GM12865 (cell line): Measurements from ENCODE around the gene DNMT3L.

Experiments used
- DNase-seq: peaks from one replicate; pipeline ENCODE4 v3.0.0; 2010; ENCODE audit warnings: low read depth
- H3K4me3 ChIP-seq: 2 replicates; pipeline ENCODE4 v1.5.1; 2011; ENCODE audit warnings: mild to moderate bottlenecking, low read depth, low read length, control low read depth
- TF ChIP-seq, protein P1 (sequence below): IDR thresholded peaks from 2 replicates; pipeline ENCODE4 v1.5.1; 2011; ENCODE audit warnings: low read length, control low read depth, low read depth, inconsistent platforms; ENCODE audit not compliant: insufficient read depth; ENCODE audit errors: missing control alignments

Gene DNMT3L

DNA sequence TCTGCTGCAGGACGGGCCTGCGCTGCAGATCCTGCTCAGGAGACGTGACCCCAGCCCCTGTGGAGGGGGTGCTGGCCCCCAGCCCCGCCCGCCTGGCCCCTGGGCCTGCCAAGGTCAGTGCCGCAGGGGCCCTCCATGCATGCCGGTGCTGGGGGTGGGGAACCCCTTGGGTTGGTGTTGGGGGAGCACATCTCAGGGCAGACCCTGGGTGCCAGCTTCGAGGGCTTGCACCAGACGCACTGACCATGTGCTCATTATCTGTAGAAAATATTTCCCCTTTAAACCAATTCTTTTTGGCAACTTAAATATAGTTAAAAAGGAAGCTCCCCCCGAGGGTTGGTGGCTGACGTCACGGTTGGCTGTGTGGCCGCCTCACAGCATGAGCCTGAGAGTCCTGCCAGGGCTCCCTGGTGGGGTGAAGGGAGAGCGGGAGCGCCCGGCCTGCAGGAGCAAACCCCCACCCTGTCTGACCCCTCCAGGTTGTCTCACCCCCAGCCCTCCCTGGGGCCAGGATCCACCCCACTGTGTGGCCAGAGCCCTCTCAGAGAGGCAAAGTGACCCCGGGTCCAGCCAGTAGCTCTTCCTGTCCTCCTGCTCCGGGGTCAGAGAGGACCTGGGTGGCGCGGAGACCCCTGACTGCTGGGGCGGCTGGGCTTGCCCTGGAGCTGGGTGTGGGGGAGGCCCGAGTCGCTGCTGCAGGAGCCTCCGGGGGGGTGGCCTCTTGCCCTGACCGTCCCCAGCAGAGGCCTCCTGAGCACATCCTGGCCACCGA, 32.9 kb upstream of the DNMT3L start:
- TF ChIP-seq, protein P1, sequence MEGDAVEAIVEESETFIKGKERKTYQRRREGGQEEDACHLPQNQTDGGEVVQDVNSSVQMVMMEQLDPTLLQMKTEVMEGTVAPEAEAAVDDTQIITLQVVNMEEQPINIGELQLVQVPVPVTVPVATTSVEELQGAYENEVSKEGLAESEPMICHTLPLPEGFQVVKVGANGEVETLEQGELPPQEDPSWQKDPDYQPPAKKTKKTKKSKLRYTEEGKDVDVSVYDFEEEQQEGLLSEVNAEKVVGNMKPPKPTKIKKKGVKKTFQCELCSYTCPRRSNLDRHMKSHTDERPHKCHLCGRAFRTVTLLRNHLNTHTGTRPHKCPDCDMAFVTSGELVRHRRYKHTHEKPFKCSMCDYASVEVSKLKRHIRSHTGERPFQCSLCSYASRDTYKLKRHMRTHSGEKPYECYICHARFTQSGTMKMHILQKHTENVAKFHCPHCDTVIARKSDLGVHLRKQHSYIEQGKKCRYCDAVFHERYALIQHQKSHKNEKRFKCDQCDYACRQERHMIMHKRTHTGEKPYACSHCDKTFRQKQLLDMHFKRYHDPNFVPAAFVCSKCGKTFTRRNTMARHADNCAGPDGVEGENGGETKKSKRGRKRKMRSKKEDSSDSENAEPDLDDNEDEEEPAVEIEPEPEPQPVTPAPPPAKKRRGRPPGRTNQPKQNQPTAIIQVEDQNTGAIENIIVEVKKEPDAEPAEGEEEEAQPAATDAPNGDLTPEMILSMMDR: no peak
- no peak overlapping the region for H3K4me3 ChIP-seq
- no peak for DNase-seq

DNA sequence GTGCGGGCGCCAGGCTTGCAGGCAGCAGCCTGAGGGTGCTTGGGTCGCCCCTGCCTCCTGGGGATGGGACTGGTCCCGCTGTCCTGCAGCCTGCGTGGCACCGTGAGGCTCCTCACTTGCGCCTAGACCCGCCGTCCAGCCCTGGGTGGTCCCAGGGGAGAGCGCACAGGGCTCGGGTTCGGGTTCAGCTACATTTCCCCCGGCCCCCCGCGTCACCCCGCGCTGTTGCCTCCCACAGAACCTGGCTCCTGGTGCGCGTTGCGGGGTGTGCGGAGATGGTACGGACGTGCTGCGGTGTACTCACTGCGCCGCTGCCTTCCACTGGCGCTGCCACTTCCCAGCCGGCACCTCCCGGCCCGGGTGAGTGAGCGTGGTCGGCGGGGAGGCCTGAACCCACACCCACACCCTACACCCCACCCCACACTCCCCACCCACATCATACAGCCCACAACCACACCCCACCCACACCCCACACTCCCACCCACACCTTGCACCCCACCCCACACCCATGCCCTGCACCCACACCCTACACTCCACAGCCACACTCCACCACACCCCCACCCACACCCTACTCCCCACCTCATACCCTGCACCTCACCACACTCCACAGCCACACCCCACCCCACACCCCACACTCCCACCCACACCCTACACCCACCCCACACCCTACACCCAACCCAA, 32.0 kb upstream of the DNMT3L start:
- no peak overlapping the region for H3K4me3 ChIP-seq
- TF ChIP-seq, protein P1: no peak
- no peak for DNase-seq

DNA sequence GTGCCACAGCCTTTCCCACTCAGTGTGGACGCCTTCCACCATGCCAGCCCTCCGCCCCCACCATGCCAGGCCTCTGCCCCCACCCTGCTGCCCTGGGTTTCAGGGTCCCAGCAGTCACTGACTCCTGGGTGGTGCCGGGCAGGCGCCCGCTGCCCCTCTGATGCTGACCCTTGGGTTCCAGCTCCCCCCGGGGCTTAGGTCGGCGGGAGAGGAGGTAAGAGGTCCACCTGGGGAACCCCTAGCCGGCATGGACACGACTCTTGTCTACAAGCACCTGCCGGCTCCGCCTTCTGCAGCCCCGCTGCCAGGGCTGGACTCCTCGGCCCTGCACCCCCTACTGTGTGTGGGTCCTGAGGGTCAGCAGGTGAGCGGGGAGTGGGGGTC, 31.1 kb upstream of the DNMT3L start:
- H3K4me3 ChIP-seq: no peak overlapping the region
- no peak for DNase-seq
- TF ChIP-seq, protein P1: no peak

DNA sequence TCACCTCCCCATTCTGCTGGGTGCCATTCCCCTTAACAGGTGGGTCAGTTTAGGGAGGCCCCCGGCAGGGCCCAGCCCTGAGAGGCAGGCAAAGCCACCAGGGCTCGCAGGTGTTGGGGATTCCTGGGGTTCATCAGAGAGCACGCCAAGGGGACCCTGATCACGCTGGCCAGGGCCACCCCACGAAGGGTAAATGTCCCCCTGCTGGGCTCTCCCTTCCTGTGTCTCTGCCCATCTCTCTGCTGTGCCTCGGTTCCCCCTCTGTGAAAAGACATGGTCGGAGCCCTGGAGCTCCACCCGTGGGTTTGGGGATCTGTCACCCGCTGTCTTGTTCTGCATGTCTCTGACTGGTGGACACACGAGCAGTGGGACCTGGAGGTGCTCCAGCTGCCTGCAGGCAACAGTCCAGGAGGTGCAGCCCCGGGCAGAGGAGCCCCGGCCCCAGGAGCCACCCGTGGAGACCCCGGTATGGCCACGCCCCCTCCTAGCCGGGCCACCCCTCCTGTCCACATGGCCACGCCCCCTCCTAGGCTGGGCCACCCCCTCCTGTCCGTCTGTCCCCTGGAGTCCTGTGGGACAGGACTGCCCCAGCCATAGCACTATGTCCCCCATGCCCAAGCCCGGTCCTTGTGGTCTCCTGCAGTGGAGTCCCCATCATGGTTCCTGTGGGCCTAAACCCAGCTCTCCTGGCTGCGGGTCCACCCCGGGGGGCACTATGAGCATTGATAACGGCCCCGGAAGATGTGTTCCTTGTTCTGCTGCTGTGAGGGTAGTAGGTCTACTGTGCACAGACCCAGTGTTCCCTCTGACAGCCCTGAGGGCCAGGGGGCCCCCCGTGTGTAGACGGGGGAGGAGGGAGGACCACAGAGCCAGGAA, 30.5 kb upstream of the DNMT3L start:
- TF ChIP-seq, protein P1: no peak
- H3K4me3 ChIP-seq: no peak overlapping the region
- DNase-seq: no peak

DNA sequence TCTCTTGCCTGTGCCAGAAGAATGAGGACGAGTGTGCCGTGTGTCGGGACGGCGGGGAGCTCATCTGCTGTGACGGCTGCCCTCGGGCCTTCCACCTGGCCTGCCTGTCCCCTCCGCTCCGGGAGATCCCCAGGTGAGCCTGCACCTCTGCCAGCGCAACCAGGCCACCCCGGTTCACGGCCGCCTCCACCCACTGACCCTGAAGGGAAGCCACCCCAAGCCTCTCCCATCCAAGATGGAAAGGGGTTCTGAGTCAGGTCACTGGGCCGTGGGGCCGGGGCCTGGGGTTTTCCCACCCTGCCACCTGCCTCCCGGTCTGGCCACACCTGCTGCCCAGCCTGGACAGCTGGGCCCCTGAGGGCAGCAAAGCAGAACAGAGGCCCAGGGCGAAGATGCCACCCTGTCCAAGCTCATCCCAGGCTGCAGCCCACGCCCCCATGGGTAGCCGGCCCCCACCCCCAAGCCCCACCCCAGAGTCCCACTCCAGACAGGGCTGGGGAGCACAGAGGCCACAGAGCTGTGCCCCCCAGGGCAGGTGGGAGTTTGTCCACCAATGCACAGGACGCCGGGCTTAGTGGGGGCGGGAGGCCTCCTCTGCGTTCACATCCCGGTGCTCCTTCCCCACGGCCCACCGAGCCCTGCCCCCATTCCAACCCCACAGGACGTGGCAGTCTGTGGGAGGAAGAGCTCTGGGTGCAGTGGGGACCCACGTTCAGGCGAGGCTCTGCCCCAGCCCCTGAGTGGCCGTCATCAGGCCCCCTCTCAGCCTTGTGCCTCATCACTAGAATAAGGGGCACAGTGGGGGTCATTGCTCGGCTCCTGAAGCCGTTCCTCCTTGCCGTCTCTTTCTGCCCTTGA, 29.6 kb upstream of the DNMT3L start:
- TF ChIP-seq, protein P1: no peak
- H3K4me3 ChIP-seq: no peak overlapping the region
- no peak for DNase-seq
